ENCODE data around the gene LANCL1.

DNA sequence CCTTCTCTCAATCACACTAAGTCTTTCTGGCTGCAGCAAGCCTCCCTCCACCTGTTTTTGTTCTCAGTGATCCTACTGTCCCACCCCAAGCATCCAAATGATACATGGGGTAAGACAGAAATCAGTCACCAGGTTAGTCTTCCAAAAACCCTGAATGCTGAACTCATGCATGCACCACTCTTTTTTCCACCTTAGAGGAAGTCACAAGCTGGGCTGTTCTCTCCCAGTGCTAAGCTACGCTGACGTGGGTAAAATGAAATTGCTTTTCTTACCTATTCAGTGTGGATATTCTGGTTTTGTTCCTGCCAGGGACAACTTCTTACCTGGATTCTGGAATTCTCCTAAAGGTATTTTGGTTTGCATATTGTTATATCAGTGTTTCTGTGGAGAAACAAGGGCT, 54.2 kb downstream of the LANCL1 start:
- TF ChIP-seq, protein P1, sequence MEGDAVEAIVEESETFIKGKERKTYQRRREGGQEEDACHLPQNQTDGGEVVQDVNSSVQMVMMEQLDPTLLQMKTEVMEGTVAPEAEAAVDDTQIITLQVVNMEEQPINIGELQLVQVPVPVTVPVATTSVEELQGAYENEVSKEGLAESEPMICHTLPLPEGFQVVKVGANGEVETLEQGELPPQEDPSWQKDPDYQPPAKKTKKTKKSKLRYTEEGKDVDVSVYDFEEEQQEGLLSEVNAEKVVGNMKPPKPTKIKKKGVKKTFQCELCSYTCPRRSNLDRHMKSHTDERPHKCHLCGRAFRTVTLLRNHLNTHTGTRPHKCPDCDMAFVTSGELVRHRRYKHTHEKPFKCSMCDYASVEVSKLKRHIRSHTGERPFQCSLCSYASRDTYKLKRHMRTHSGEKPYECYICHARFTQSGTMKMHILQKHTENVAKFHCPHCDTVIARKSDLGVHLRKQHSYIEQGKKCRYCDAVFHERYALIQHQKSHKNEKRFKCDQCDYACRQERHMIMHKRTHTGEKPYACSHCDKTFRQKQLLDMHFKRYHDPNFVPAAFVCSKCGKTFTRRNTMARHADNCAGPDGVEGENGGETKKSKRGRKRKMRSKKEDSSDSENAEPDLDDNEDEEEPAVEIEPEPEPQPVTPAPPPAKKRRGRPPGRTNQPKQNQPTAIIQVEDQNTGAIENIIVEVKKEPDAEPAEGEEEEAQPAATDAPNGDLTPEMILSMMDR (IDR thresholded peaks at IDR 0.05; ENCODE audit: borderline replicate concordance, extremely low read depth, low read length, poor library complexity, severe bottlenecking), result no peak
- TF ChIP-seq EZH2 (IDR thresholded peaks at IDR 0.05; ENCODE audit: borderline replicate concordance, low read depth, low read length, severe bottlenecking), result no peak
